ENCODE data around the gene UBR4. TPM values are rescaled to one million over a fixed set of nuclear protein-coding genes. Genes with fewer than 3 reads are reported as not detected.

UBR4 gene
- total and polyA plus RNA-seq, 11 donors, result 44.8 to 150 (median 87.2) TPM

DNA sequence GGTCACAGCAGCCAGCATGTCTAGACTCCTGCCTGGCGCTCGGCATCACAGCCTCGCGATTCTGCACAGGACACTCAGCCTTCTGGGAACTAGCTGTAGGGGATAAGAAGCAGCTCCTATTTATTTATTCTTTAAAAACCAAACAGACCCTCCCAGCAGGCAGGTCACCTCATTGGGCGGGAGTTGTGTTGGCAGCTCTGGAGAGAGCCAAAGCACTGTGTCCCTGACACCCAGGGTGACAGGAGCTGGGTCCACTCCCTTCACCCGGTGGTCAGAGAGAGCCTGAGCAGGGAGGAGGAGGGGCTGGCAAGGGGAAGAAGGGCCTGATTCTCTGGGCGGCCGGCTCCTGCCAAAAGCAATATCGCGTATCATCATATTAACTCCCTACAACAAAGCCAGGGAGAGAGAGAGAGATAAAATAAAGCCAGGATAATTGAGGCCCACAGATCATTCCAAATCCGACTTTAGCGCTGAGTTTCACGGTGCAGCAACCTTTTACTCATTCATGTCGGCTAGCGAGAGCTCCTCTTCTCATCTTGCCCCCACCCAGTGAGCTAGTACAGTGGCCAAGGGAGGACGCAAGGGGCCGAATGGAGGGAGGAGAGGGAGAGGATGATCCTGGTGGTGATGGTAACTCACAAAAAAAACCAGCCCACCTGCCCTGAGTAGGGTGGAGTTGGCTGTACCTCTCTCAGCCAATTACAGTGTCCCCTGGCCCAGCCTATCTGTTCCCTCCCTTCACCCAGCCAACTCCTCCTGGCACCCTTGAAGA is 173.8 kb downstream of the UBR4 start:
- ATAC-seq (no peak), DNase-seq (no peak)
- Histone ChIP-seq H3K36me3 (no peaks in the 10 kb centered on the region), H3K4me1 (no peaks in the 10 kb centered on the region), H3K9me3 (no peaks in the 10 kb centered on the region), H3K4me3 (no peak overlapping the region), H3K27me3 (peaks cover 0 to 32% (median 5%) of the 10 kb centered on the region in 9 donors), H3K27ac (no peak overlapping the region)
- TF ChIP-seq POLR2A (IDR thresholded peaks at IDR 0.05), result no peak
- TF ChIP-seq, protein P1, sequence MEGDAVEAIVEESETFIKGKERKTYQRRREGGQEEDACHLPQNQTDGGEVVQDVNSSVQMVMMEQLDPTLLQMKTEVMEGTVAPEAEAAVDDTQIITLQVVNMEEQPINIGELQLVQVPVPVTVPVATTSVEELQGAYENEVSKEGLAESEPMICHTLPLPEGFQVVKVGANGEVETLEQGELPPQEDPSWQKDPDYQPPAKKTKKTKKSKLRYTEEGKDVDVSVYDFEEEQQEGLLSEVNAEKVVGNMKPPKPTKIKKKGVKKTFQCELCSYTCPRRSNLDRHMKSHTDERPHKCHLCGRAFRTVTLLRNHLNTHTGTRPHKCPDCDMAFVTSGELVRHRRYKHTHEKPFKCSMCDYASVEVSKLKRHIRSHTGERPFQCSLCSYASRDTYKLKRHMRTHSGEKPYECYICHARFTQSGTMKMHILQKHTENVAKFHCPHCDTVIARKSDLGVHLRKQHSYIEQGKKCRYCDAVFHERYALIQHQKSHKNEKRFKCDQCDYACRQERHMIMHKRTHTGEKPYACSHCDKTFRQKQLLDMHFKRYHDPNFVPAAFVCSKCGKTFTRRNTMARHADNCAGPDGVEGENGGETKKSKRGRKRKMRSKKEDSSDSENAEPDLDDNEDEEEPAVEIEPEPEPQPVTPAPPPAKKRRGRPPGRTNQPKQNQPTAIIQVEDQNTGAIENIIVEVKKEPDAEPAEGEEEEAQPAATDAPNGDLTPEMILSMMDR (IDR thresholded peaks at IDR 0.05), result no peak
- intact Hi-C loops (cut with DNase I), result no loop called here
- 44 to 58% (median 54%) methylated on average over 17 of the region's 17 CpGs for WGBS, 4 donors

- Histone ChIP-seq H3K27me3 (peaks cover 0 to 27% (median under 1%) of the 10 kb centered on the region in 9 donors), H3K36me3 (no peaks in the 10 kb centered on the region), H3K4me3 (no peak overlapping the region), H3K9me3 (no peaks in the 10 kb centered on the region), H3K4me1 (no peaks in the 10 kb centered on the region), H3K27ac (no peak overlapping the region)
- TF ChIP-seq, protein P1 (IDR thresholded peaks at IDR 0.05), result no peak
- no peak for DNase-seq
- WGBS, 4 donors, result 56 to 62% (median 57%) methylated on average over 5 to 7 of the region's 7 CpGs
- intact Hi-C loops (cut with DNase I), result no loop called here
- peak in 1 of 4 donors; percentile 31 for ATAC-seq
Measured at GRCh38 chr1:19035377-19036040, 174.6 kb downstream of the UBR4 start.

DNA sequence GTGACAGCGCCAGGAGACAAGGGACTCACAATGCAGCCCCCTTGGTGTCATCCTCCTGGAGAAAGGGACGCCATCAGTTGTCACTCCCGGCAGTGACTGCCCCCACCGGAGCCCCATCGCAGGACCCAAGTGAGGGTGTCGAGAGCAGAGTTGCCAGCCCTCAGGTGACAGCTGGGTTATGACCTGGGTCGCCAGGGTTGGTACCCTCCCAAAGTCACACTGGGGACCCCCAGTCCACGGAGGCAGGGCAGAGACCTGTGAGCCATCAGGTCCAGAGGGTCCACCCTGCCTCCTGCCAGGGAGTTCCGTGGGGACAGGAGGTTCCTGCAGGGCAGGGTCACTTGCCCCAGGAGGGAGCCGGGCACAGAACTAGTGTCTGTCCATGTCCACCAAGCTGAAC is 175.3 kb downstream of the UBR4 start:
- Histone ChIP-seq H3K27me3 (peaks cover 0 to 19% (median 0%) of the 10 kb centered on the region in 9 donors), H3K4me1 (no peaks in the 10 kb centered on the region), H3K4me3 (no peak overlapping the region), H3K9me3 (no peaks in the 10 kb centered on the region), H3K36me3 (no peaks in the 10 kb centered on the region), H3K27ac (no peak overlapping the region)
- DNase-seq (no peak), ATAC-seq (no peak)
- WGBS, 4 donors, result 86 to 98% (median 90%) methylated on average over 7 to 10 of the region's 10 CpGs
- intact Hi-C loops (cut with DNase I), result no loop called here
- no peak for TF ChIP-seq POLR2A (IDR thresholded peaks at IDR 0.05)
- TF ChIP-seq, protein P1 (IDR thresholded peaks at IDR 0.05), result no peak

GRCh38 chr1:19033926-19034680 is 176.0 kb downstream of the UBR4 start:
- DNase-seq (no peak), ATAC-seq (no peak)
- Histone ChIP-seq H3K27ac (no peak overlapping the region), H3K4me3 (no peak overlapping the region), H3K9me3 (no peaks in the 10 kb centered on the region), H3K36me3 (no peaks in the 10 kb centered on the region), H3K27me3 (peaks cover 0 to 14% (median 0%) of the 10 kb centered on the region in 9 donors), H3K4me1 (no peaks in the 10 kb centered on the region)
- WGBS, 4 donors, result 86 to 91% (median 89%) methylated on average over 17 to 22 of the region's 22 CpGs
- intact Hi-C loops (cut with DNase I), result no loop called here
- TF ChIP-seq, protein P1 (IDR thresholded peaks at IDR 0.05), result no peak
- no peak for TF ChIP-seq POLR2A (IDR thresholded peaks at IDR 0.05)
